ENCODE measurements around the gene ZNF492.
"Not testable (repeated sequence)": the region's sequence is repeated elsewhere in the genome, so short reads cannot be mapped to it uniquely, and the experiment has no call there.

Gene ZNF492

GRCh38 chr19:22633706-22634449 is at the start of gene ZNF492:
ZNF492 (plus strand) TSS chr19:22634324; CDS start chr19:22653400, 19,076 bp downstream.
- peak; percentile 85 for DNase-seq

GRCh38 chr19:22595422-22595821 is 38.7 kb upstream of the ZNF492 start:
- no peak for DNase-seq

GRCh38 chr19:22595918-22596341 is 38.2 kb upstream of the ZNF492 start:
- no peak for DNase-seq

DNA sequence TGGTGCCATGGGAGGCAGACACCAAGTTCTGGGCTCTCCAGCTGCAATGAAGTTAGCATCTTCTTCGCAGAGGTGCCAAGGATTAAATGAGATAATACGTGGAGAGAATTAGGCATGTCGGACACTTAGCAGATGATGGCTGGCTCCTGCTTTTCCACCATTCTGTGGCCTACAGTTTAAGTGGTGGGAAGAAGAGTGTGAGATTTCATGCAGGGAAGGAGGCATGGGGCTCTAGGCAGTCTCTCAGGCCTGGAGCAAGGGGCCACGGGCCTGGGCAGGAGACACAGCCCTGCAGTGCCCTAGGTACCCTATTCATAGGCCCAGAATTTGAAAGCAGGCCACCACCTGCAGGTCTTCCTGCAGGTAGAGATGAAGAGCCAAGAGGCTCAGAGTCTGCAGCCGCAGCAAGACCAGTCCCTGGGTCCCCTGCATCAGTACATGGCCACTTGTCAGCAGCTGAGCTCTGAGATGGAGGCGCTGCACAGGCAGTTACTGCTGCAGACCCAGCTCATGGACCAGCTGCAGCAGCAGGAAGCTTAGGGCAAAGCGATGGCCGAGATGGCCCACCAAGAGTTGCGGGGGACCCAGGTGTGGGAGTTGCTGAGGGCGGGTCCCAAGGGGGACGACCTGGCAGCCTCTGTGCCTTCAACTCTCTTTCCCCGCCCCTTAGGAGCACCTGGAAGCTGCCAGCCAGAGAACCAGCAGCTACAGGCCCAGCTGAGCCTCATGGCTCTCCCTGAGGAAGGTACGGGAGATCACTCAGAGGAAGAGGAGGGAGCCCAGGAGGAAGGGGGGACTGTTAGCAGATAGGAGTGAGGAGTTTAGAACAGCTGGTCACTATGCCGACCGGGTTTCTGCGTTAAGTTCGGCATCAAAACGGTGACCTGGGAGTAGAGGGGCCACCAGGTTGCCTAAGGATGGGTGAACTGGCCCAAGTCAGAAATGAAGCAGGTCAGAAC is 33.2 kb upstream of the ZNF492 start:
- DNase-seq = no peak

- no peak for DNase-seq
These were observed 32.1 kb upstream of the ZNF492 start for GRCh38 chr19:22601906-22602630.

- DNase-seq = no peak
These were observed 31.4 kb upstream of the ZNF492 start for GRCh38 chr19:22602631-22603272.

GRCh38 chr19:22603518-22604440 is 30.3 kb upstream of the ZNF492 start:
- no peak for DNase-seq

DNA sequence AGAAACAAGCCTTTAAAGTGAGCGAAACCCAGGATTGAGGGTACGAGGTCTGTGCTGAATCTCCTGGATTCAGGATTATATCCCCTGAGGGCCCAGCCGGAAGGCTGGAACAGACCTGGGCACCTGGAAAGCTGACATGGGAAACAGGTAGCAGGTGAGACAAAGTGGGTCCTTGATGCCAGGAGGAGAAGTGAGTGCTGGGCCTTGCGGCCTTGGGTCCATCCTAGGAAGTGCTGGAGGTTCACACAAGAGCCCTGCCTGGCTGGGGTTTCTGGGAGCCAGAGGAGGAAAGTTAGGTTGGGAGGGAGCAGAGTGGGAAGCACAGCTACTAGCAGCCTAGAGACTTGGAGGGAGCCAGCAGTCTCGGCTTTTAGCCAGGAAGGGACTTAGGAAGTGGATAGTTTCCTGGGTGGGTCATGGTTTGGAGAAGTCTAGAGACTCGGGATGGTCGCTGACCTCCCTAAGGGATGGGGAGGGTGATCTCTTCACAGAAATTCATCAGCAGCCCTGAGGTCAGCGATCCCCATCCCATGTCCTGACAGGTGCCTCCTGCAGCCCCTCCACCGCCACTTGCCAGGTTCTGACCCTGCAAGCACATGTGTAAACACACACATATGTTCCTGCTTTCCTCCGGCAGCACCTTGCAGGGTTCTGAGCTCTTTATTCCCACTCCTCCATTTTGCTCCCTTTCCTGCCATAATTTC is 29.4 kb upstream of the ZNF492 start:
- no peak for DNase-seq

DNA sequence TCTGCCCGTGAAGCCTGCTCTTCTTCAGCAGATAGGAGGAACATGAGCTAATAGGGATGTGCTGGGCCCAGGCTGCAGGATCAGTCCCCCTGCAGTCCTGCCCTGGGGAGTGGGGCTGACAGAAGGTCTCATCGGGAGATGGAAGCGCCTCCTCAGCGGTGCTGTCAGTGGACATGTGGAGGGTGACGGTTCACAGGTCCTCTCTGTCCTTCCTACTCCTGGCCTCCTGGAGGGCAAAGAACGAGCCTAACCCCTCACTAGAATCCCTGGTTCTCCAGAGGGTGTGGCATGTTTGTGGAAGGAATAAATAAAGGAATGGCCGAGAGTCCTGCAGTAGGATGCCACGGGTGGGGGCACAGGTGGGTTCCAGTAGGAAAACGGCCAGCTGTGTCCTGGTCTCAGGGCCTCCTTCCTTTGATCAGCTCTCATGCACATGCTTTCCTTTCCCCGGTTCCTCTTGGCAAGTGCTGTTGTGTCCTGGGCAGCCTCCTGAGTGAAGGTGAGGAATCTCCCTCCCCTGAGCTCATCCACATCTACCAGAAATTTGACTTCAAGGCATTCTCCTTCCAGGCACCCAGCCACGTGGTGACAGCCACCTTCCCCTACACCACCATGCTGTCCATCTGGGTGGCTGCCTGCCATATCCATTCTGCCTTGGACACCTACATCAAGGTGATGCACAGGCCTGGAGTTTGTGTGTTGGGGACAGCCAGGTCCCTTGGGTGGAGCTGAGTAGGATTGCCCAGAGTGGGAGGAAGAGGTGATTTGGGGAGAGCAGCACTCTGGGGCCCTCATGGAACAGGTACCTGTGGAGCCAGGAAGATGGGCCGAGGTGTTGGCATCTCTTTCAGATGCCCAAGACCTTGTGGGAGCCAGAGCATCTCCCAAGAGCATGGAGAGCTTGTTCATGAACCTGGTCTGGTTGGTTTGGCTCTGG is 28.6 kb upstream of the ZNF492 start:
- DNase-seq = no peak

GRCh38 chr19:22606212-22606553 is 27.9 kb upstream of the ZNF492 start:
- no peak for DNase-seq

GRCh38 chr19:22606954-22607652 is 27.0 kb upstream of the ZNF492 start:
- no peak for DNase-seq

- no peak for DNase-seq
These were observed 26.3 kb upstream of the ZNF492 start for GRCh38 chr19:22607653-22608430.

GRCh38 chr19:22608441-22608840 is 25.7 kb upstream of the ZNF492 start:
- DNase-seq = no peak

- DNase-seq = no peak
These were observed 24.5 kb upstream of the ZNF492 start for GRCh38 chr19:22609630-22610029.

- no peak for DNase-seq
These were observed 24.0 kb upstream of the ZNF492 start for GRCh38 chr19:22610121-22610520.

DNA sequence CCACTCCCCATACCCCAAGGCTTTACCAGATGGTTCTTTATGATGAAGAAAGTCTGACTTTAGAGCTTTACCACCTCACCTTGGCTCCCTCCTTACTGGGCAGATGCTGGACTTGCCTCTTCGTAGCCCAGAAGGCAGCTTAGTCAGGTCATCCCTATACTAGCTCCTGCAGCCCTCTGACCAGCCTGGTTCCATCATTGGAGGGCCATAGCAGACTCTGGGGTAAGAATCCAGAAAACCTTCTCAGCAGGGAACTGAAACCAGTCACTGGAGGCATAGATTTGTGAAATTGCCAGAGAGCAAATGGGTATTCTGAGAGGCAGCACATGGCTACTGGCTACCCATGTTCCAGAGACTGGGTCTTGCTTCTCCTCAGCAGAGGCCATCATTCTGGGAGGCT is 21.8 kb upstream of the ZNF492 start:
- DNase-seq = no peak

DNA sequence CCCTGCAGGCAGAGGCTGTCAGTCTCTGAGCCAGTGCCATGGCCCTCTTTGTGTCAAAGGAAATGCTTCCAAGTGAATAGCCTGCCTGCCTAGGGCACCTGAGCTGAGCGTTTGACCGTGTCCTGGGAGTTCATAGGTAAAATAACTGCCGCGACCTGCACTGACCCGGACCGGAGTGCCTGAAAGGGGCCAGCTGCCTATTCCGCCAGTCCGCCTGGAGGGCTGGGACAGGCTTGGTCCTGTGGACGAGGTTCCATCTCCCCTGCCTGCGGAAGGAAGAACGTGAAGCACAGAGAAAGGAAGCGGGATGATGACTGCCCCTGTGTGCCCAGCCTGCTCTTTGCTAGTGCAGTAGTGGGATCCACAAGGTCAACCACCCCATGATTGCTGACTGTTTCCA is 17.5 kb upstream of the ZNF492 start:
- DNase-seq = no peak

DNA sequence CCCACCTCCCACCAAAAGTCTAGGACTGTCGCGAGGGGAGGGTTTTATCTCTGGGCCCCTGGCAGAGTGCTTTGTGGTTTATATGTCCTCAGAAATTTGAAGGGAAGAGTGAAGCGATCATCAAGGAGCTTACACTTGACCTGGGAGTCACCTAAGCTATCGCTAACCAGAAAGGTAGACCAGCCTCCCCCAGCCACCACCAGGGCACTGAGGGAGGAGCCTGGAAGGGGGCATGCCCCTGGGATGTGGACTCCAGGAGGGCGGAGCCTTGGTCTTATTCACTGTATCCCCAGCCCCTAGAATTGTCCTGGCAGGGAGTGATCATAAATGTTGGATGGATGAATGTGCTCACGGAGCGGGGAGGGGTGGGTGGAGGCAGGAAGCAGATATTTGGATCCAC is 16.9 kb upstream of the ZNF492 start:
- DNase-seq = not testable (repeated sequence)

All from stimulated activated CD4-positive, alpha-beta T cell treated with anti-CD3 and anti-CD28 coated beads, Interleukin-4, amount 100 ng/mL, for 24 hours (primary cell).